ENCODE results near the gene C12orf43.

- TF ChIP-seq ZNF623 (tag by site-specific recombination; IDR thresholded peaks at IDR 0.05), result no peak
- TF ChIP-seq, protein P1, sequence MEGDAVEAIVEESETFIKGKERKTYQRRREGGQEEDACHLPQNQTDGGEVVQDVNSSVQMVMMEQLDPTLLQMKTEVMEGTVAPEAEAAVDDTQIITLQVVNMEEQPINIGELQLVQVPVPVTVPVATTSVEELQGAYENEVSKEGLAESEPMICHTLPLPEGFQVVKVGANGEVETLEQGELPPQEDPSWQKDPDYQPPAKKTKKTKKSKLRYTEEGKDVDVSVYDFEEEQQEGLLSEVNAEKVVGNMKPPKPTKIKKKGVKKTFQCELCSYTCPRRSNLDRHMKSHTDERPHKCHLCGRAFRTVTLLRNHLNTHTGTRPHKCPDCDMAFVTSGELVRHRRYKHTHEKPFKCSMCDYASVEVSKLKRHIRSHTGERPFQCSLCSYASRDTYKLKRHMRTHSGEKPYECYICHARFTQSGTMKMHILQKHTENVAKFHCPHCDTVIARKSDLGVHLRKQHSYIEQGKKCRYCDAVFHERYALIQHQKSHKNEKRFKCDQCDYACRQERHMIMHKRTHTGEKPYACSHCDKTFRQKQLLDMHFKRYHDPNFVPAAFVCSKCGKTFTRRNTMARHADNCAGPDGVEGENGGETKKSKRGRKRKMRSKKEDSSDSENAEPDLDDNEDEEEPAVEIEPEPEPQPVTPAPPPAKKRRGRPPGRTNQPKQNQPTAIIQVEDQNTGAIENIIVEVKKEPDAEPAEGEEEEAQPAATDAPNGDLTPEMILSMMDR (tag by site-specific recombination; IDR thresholded peaks at IDR 0.05), result no peak
- TF ChIP-seq ZNF777 (tag by site-specific recombination; IDR thresholded peaks at IDR 0.05; ENCODE audit: borderline replicate concordance), result no peak
- no peak for TF ChIP-seq ZBTB7A (tag by site-specific recombination; IDR thresholded peaks at IDR 0.05; ENCODE audit: low read depth)
- TF ChIP-seq REPIN1 (tag by site-specific recombination; IDR thresholded peaks at IDR 0.05; ENCODE audit: low read depth), result no peak
- no peak for TF ChIP-seq ZNF175 (tag by site-specific recombination; IDR thresholded peaks at IDR 0.05)
- TF ChIP-seq ZNF48 (tag by site-specific recombination; IDR thresholded peaks at IDR 0.05), result no peak
- no peak for TF ChIP-seq ZNF366 (tag by site-specific recombination; conservative IDR thresholded peaks at IDR 0.05)
- TF ChIP-seq ZNF274 (IDR thresholded peaks at IDR 0.05; ENCODE audit: low read length), result no peak
- no peak for TF ChIP-seq ZNF274 (tag by site-specific recombination; IDR thresholded peaks at IDR 0.05; ENCODE audit: borderline replicate concordance)
- no peak for TF ChIP-seq ZSCAN4 (tag by site-specific recombination; IDR thresholded peaks at IDR 0.05)
- no peak for TF ChIP-seq ZNF416 (tag by site-specific recombination; IDR thresholded peaks at IDR 0.05)
- TF ChIP-seq ZNF645 (tag by site-specific recombination; IDR thresholded peaks at IDR 0.05), result no peak
- TF ChIP-seq, protein P2, sequence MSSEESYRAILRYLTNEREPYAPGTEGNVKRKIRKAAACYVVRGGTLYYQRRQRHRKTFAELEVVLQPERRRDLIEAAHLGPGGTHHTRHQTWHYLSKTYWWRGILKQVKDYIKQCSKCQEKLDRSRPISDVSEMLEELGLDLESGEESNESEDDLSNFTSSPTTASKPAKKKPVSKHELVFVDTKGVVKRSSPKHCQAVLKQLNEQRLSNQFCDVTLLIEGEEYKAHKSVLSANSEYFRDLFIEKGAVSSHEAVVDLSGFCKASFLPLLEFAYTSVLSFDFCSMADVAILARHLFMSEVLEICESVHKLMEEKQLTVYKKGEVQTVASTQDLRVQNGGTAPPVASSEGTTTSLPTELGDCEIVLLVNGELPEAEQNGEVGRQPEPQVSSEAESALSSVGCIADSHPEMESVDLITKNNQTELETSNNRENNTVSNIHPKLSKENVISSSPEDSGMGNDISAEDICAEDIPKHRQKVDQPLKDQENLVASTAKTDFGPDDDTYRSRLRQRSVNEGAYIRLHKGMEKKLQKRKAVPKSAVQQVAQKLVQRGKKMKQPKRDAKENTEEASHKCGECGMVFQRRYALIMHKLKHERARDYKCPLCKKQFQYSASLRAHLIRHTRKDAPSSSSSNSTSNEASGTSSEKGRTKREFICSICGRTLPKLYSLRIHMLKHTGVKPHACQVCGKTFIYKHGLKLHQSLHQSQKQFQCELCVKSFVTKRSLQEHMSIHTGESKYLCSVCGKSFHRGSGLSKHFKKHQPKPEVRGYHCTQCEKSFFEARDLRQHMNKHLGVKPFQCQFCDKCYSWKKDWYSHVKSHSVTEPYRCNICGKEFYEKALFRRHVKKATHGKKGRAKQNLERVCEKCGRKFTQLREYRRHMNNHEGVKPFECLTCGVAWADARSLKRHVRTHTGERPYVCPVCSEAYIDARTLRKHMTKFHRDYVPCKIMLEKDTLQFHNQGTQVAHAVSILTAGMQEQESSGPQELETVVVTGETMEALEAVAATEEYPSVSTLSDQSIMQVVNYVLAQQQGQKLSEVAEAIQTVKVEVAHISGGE (tag by site-specific recombination; conservative IDR thresholded peaks at IDR 0.05; ENCODE audit: low read depth), result no peak
- no peak for TF ChIP-seq ZNF148 (tag by site-specific recombination; IDR thresholded peaks at IDR 0.05; ENCODE audit: borderline replicate concordance)
Measured at GRCh38 chr12:120980800-120981368, 35.4 kb downstream of the C12orf43 start.
